ENCODE measurements around the gene KLHL26. TPM values are rescaled to one million over a fixed set of nuclear protein-coding genes. Genes with fewer than 3 reads are reported as not detected.

Gene KLHL26
- total and polyA plus RNA-seq, 2 of the 4 experiments (the other 2 are of a cell fraction) = 2.2 to 4.7 TPM

GRCh38 chr19:18588611-18589379, 48.0 kb upstream of the KLHL26 start, which contains the start of gene REX1BD (continued):
- TF ChIP-seq ELK1 (IDR thresholded peaks at IDR 0.05; ENCODE audit: borderline replicate concordance, low read depth, low read length) (no peak), CHD1 (IDR thresholded peaks at IDR 0.05; ENCODE audit: low read depth, low read length) (no peak)

Measured in IMR-90 (cell line).